CD4-positive, alpha-beta memory T cell (primary cell): ENCODE measurements around the gene INKA1. TPM values are rescaled to one million over a fixed set of nuclear protein-coding genes. Genes with fewer than 3 reads are reported as not detected.

Experiments
- CTCF ChIA-PET: fragments of 350-600 bp; sonication (Branson Sonifier 250); formaldehyde crosslinking; loops from one replicate; lab custom pipeline; 2021; ENCODE audit warnings: inconsistent platforms; ENCODE audit not compliant: partially characterized antibody; lab: Charles Lee
- POLR2A ChIA-PET: fragments of 350-600 bp; sonication (Branson Sonifier 250); formaldehyde crosslinking; loops from one replicate; lab custom pipeline; 2021; ENCODE audit not compliant: partially characterized antibody; lab: Charles Lee
- DNase-seq, 5 donors: peaks; one replicate each; pipeline versions ENCODE4 v3.0.0 to v3.0.0-alpha.2; 2020 to 2022; ENCODE audit warnings: mixed read lengths in 1 of 5
- H3K27ac ChIP-seq: one replicate; pipeline ENCODE4 v1.7.0; 2013; ENCODE audit warnings: low read depth, low read length
- H3K27me3 ChIP-seq: 2 replicates; pipeline ENCODE4 v1.7.0; 2013; ENCODE audit warnings: mild to moderate bottlenecking, low read length, moderate library complexity; ENCODE audit not compliant: insufficient read depth
- H3K36me3 ChIP-seq: 2 replicates; pipeline ENCODE4 v1.7.0; 2013; ENCODE audit warnings: mild to moderate bottlenecking, low read length, moderate library complexity; ENCODE audit not compliant: insufficient read depth
- H3K4me1 ChIP-seq: 2 replicates; pipeline ENCODE4 v1.7.0; 2013; ENCODE audit warnings: mild to moderate bottlenecking, low read length, moderate library complexity; ENCODE audit not compliant: insufficient read depth
- H3K4me3 ChIP-seq, 2 donors: one replicate each; pipeline ENCODE4 v1.7.0; 2013; ENCODE audit warnings: low read length in 2 of 2, mild to moderate bottlenecking in 1 of 2
- H3K9me3 ChIP-seq, 2 donors: one replicate each; pipeline ENCODE4 v1.7.0; 2013; ENCODE audit warnings: low read length in 2 of 2, control low read depth in 1 of 2; ENCODE audit not compliant: control insufficient read depth in 1 of 2
- H3K27ac Mint-ChIP-seq, 7 donors: one replicate each; pipeline ENCODE4 v1.8.0; 2020 to 2021; ENCODE audit warnings: mixed read lengths in 7 of 7, mild to moderate bottlenecking in 6 of 7, inconsistent platforms in 3 of 7, moderate library complexity in 3 of 7
- H3K27me3 Mint-ChIP-seq, 2 donors: one replicate each; pipeline ENCODE4 v1.8.0; 2020 to 2021; ENCODE audit warnings: mixed read lengths in 2 of 2
- H3K36me3 Mint-ChIP-seq, 2 donors: one replicate each; pipeline ENCODE4 v1.8.0; 2020 to 2021; ENCODE audit warnings: mixed read lengths in 2 of 2, inconsistent platforms in 1 of 2, mild to moderate bottlenecking in 1 of 2
- H3K4me1 Mint-ChIP-seq, 4 donors: one replicate each; pipeline ENCODE4 v1.8.0; 2020 to 2021; ENCODE audit warnings: mixed read lengths in 4 of 4, mild to moderate bottlenecking in 1 of 4
- H3K4me3 Mint-ChIP-seq, 8 donors: one replicate each; pipeline ENCODE4 v1.8.0; 2020 to 2021; ENCODE audit warnings: mixed read lengths in 8 of 8, mild to moderate bottlenecking in 7 of 8, moderate library complexity in 6 of 8, inconsistent platforms in 3 of 8
- H3K9me3 Mint-ChIP-seq, 8 donors: one replicate each; pipeline ENCODE4 v1.8.0; 2020 to 2021; ENCODE audit warnings: mixed read lengths in 8 of 8, mild to moderate bottlenecking in 5 of 8, inconsistent platforms in 3 of 8, moderate library complexity in 1 of 8
- intact Hi-C: fragments of 100-400 bp; cut with micrococcal nuclease; formaldehyde crosslinking; loops from one replicate; pipeline ENCODE4 v1.15.1; 2023
- polyA plus RNA-seq, 2 donors: library from polyadenylated mRNA; unstranded; fragments of 300-500 nt; fragmentation: Illumina TruSeq; gene quantifications; one replicate each; pipeline ENCODE4 v1.2.3, GENCODE V29; 2021
- total RNA-seq, 2 experiments: library from RNA; stranded (reverse); gene quantifications; one replicate each; pipeline ENCODE4 v1.2.3, GENCODE V29; 2021

Gene INKA1
- total RNA-seq (1 to 10 TPM in 1 of 2 experiments, under 1 TPM in 1; 0.55 to 1.2 TPM), polyA plus RNA-seq (1 to 10 TPM in 1 of 2 donors, under 1 TPM in 1; 0.45 to 1.5 TPM)

- Histone ChIP-seq H3K36me3 (no peaks in the 10 kb centered on the region), H3K4me3 (peak within 1 kb of the TSS; percentile 74 to 84), H3K27ac (peak within 1 kb of the TSS; percentile 78), H3K9me3 (no peaks in the 10 kb centered on the region), H3K27me3 (no peaks in the 10 kb centered on the region), H3K4me1 (peaks cover 32% of the 10 kb centered on the region)
- Mint-ChIP-seq H3K4me1 (peaks cover 18 to 50% (median 33%) of the 10 kb centered on the region in 4 donors), H3K36me3 (peaks cover 3 to 12% of the 10 kb centered on the region in 2 donors), H3K9me3 (peaks cover 0 to 2% (median 0%) of the 10 kb centered on the region in 8 donors), H3K27ac (peak within 1 kb of the TSS; percentile 87 to 98 (median 95)), H3K4me3 (peak within 1 kb of the TSS; percentile 89 to 94 (median 92)), H3K27me3 (peaks cover 0 to 4% of the 10 kb centered on the region in 2 donors)
- peak; percentile 86 to 88 (median 88) for DNase-seq
- intact Hi-C loops, result loop anchor here (1.0 to 2.0 kb wide), 6 partner anchors 10 to 286 kb away; partner anchors contain the start of genes AMIGO3, IP6K1, RBM5 and UBA7
- CTCF ChIA-PET, result interaction anchor here (0.6 to 14.9 kb wide), 22 partner anchors 9 to 390 kb away, joined by 3 to 310 read pairs (median 4); partner anchors contain the start of genes AMIGO3, IP6K1 and UBA7
- POLR2A ChIA-PET, result interaction anchor here (0.5 to 8.8 kb wide), 24 partner anchors 10 to 766 kb away, joined by 3 to 121 read pairs (median 6); partner anchors contain the start of genes AMIGO3, GMPPB, HEMK1 and IP6K1
These were observed at the start of gene INKA1 for GRCh38 chr3:49802719-49803464. Gene INKA1, plus strand, starts transcription at chr3:49803261. Its CDS starts 132 bp downstream, at chr3:49803393.

- POLR2A ChIA-PET, result no interaction called here
- Mint-ChIP-seq H3K4me1 (peaks cover 35 to 51% (median 44%) of the 10 kb centered on the region in 4 donors), H3K9me3 (no peaks in the 10 kb centered on the region), H3K36me3 (peaks cover 0 to 12% of the 10 kb centered on the region in 2 donors), H3K27ac (peak overlapping the region in 3 of 7 donors; percentile 36 to 75 (median 57)), H3K27me3 (no peaks in the 10 kb centered on the region), H3K4me3 (no peak overlapping the region)
- no peak overlapping the region for H3K4me3 ChIP-seq
- H3K9me3 ChIP-seq, result no peaks in the 10 kb centered on the region
- CTCF ChIA-PET, result no interaction called here
- H3K27me3 ChIP-seq, result no peaks in the 10 kb centered on the region
- H3K36me3 ChIP-seq, result no peaks in the 10 kb centered on the region
- intact Hi-C loops, result no loop called here
- H3K27ac ChIP-seq, result no peak overlapping the region
- DNase-seq, result no peak
- H3K4me1 ChIP-seq, result peaks cover 10% of the 10 kb centered on the region
These were observed 48.5 kb upstream of the INKA1 start for GRCh38 chr3:49754536-49754935.

GRCh38 chr3:49756036-49756435 is 47.0 kb upstream of the INKA1 start:
- no peak overlapping the region for H3K27ac ChIP-seq
- no peak overlapping the region for H3K4me3 ChIP-seq
- peaks cover 33 to 50% (median 40%) of the 10 kb centered on the region in 4 donors for H3K4me1 Mint-ChIP-seq
- H3K36me3 ChIP-seq, result no peaks in the 10 kb centered on the region
- H3K27me3 Mint-ChIP-seq, result no peaks in the 10 kb centered on the region
- DNase-seq, result no peak
- peaks cover 10% of the 10 kb centered on the region for H3K4me1 ChIP-seq
- H3K9me3 ChIP-seq, result no peaks in the 10 kb centered on the region
- intact Hi-C loops, result no loop called here
- H3K4me3 Mint-ChIP-seq, result no peak overlapping the region
- H3K27me3 ChIP-seq, result no peaks in the 10 kb centered on the region
- no peaks in the 10 kb centered on the region for H3K9me3 Mint-ChIP-seq
- peak overlapping the region in 2 of 7 donors; percentile 17 to 38 for H3K27ac Mint-ChIP-seq
- peaks cover 0 to 10% of the 10 kb centered on the region in 2 donors for H3K36me3 Mint-ChIP-seq
- ChIA-PET CTCF (no interaction called here), POLR2A (no interaction called here)

- Mint-ChIP-seq H3K27me3 (no peaks in the 10 kb centered on the region), H3K9me3 (no peaks in the 10 kb centered on the region), H3K4me3 (no peak overlapping the region), H3K4me1 (peaks cover 33 to 50% (median 40%) of the 10 kb centered on the region in 4 donors), H3K27ac (no peak overlapping the region), H3K36me3 (peaks cover 0 to 8% of the 10 kb centered on the region in 2 donors)
- intact Hi-C loops, result no loop called here
- ChIA-PET CTCF (interaction anchor here (0.7 to 1.5 kb wide), 2 partner anchors 13 to 16 kb away, joined by 3 read pairs; no protein-coding TSS in a partner anchor), POLR2A (no interaction called here)
- Histone ChIP-seq H3K27ac (no peak overlapping the region), H3K9me3 (no peaks in the 10 kb centered on the region), H3K4me3 (no peak overlapping the region), H3K36me3 (no peaks in the 10 kb centered on the region), H3K4me1 (peaks cover 10% of the 10 kb centered on the region), H3K27me3 (no peaks in the 10 kb centered on the region)
- DNase-seq, result no peak
These were observed 45.9 kb upstream of the INKA1 start for GRCh38 chr3:49757197-49757596.

GRCh38 chr3:49759226-49759625 is 43.8 kb upstream of the INKA1 start:
- intact Hi-C loops, result no loop called here
- H3K27me3 ChIP-seq, result no peaks in the 10 kb centered on the region
- no peak overlapping the region for H3K4me3 Mint-ChIP-seq
- H3K27ac Mint-ChIP-seq, result peak overlapping the region in 2 of 7 donors; percentile 34 to 43
- POLR2A ChIA-PET, result no interaction called here
- no peak for DNase-seq
- H3K4me3 ChIP-seq, result no peak overlapping the region
- no peaks in the 10 kb centered on the region for H3K9me3 ChIP-seq
- H3K27me3 Mint-ChIP-seq, result no peaks in the 10 kb centered on the region
- H3K4me1 Mint-ChIP-seq, result peaks cover 24 to 36% (median 31%) of the 10 kb centered on the region in 4 donors
- H3K4me1 ChIP-seq, result peaks cover 5% of the 10 kb centered on the region
- H3K36me3 Mint-ChIP-seq, result peaks cover 0 to 5% of the 10 kb centered on the region in 2 donors
- no peaks in the 10 kb centered on the region for H3K36me3 ChIP-seq
- CTCF ChIA-PET, result interaction anchor here (0.8 kb wide), 1 partner anchor 10 kb away, joined by 3 read pairs; no protein-coding TSS in a partner anchor
- H3K9me3 Mint-ChIP-seq, result no peaks in the 10 kb centered on the region
- H3K27ac ChIP-seq, result no peak overlapping the region

GRCh38 chr3:49761661-49762060 is 41.4 kb upstream of the INKA1 start:
- Mint-ChIP-seq H3K4me3 (no peak overlapping the region), H3K27ac (no peak overlapping the region), H3K36me3 (peaks cover 4 to 7% of the 10 kb centered on the region in 2 donors), H3K4me1 (peaks cover 18 to 27% (median 20%) of the 10 kb centered on the region in 4 donors), H3K27me3 (no peaks in the 10 kb centered on the region), H3K9me3 (no peaks in the 10 kb centered on the region)
- Histone ChIP-seq H3K36me3 (no peaks in the 10 kb centered on the region), H3K4me3 (no peak overlapping the region), H3K4me1 (no peaks in the 10 kb centered on the region), H3K27ac (no peak overlapping the region), H3K9me3 (no peaks in the 10 kb centered on the region), H3K27me3 (no peaks in the 10 kb centered on the region)
- no peak for DNase-seq
- intact Hi-C loops, result no loop called here
- POLR2A ChIA-PET, result no interaction called here
- CTCF ChIA-PET, result no interaction called here

GRCh38 chr3:49763981-49764380 is 39.1 kb upstream of the INKA1 start:
- no peak overlapping the region for H3K4me3 ChIP-seq
- Mint-ChIP-seq H3K4me3 (no peak overlapping the region), H3K4me1 (peaks cover 8 to 26% (median 12%) of the 10 kb centered on the region in 4 donors), H3K36me3 (peaks cover 4 to 9% of the 10 kb centered on the region in 2 donors), H3K27ac (no peak overlapping the region), H3K9me3 (no peaks in the 10 kb centered on the region), H3K27me3 (no peaks in the 10 kb centered on the region)
- no peaks in the 10 kb centered on the region for H3K36me3 ChIP-seq
- H3K9me3 ChIP-seq, result no peaks in the 10 kb centered on the region
- ChIA-PET CTCF (no interaction called here), POLR2A (interaction anchor here (1.0 kb wide), 1 partner anchor 22 kb away, joined by 3 read pairs; the partner anchor contains the start of gene IP6K1)
- intact Hi-C loops, result no loop called here
- no peak for DNase-seq
- H3K27ac ChIP-seq, result no peak overlapping the region
- H3K27me3 ChIP-seq, result no peaks in the 10 kb centered on the region
- H3K4me1 ChIP-seq, result no peaks in the 10 kb centered on the region
